SK-N-SH (cell line): ENCODE results near the gene FAM89B. TPM values are rescaled to one million over a fixed set of nuclear protein-coding genes. Genes with fewer than 3 reads are reported as not detected.

Source experiments
- CTCF ChIA-PET: fragments of 300-600, 350-600 bp; formaldehyde crosslinking; extraction: SDS; loops from one replicate; lab custom pipeline; 2021; lab: Yijun Ruan, JAX
- POLR2A ChIA-PET: fragments of 350-600 bp; sonication (Branson Sonifier 250); formaldehyde crosslinking; extraction: SDS; loops from one replicate; lab custom pipeline; 2020; ENCODE audit warnings: antibody characterized with exemption, inconsistent platforms; lab: Yijun Ruan, JAX
- DNase-seq: peaks from one replicate; pipeline ENCODE4 v3.0.0; 2012
- H2AFZ ChIP-seq: fragments of 200-600 bp; sonication (generic); 2 replicates; pipeline ENCODE4 v1.8.1; 2016; ENCODE audit warnings: antibody characterized with exemption, mild to moderate bottlenecking, low read depth
- H3F3A ChIP-seq: fragments of 200-600 bp; sonication (generic); replicated peaks from 2 replicates; pipeline ENCODE3; 2016; ENCODE audit warnings: antibody characterized with exemption, mild to moderate bottlenecking; ENCODE audit not compliant: insufficient read depth
- H3K27ac ChIP-seq, 2 experiments: fragments of 200-500 bp in 1 of 2; fragments of 200-600 bp in 1 of 2; sonication (Bioruptor generic) in 1 of 2; sonication (generic), shearing (Covaris generic) in 1 of 2; 2 replicates each; pipeline versions ENCODE4 v1.5.1 to v1.6.1; 2014 to 2016; ENCODE audit warnings: low read depth in 2 of 2, inconsistent platforms in 1 of 2, low read length in 1 of 2, mild to moderate bottlenecking in 1 of 2, mixed read lengths in 1 of 2
- H3K27me3 ChIP-seq: fragments of 200-600 bp; sonication (generic), shearing (Covaris generic); 2 replicates; pipeline ENCODE4 v1.6.1; 2016; ENCODE audit warnings: mixed run types; ENCODE audit not compliant: insufficient read depth
- H3K36me3 ChIP-seq, 2 experiments: fragments of 200-500 bp in 1 of 2; fragments of 200-600 bp in 1 of 2; sonication (Bioruptor generic) in 1 of 2; sonication (generic) in 1 of 2; replicated peaks in 1 of 2; 2 replicates each; pipeline versions ENCODE3 to v1.5.1; 2014 to 2016; ENCODE audit warnings: low read length in 1 of 2, mild to moderate bottlenecking in 1 of 2; ENCODE audit not compliant: insufficient read depth in 2 of 2, control insufficient read depth in 1 of 2
- H3K4me1 ChIP-seq, 2 experiments: fragments of 200-500 bp in 1 of 2; fragments of 200-600 bp in 1 of 2; sonication (Bioruptor generic) in 1 of 2; sonication (generic), shearing (Covaris generic) in 1 of 2; 2 replicates each; pipeline versions ENCODE4 v1.5.1 to v1.6.1; 2014 to 2016; ENCODE audit warnings: low read depth in 1 of 2, low read length in 1 of 2, mixed run types in 1 of 2; ENCODE audit not compliant: insufficient read depth in 2 of 2, control insufficient read depth in 1 of 2
- H3K4me2 ChIP-seq: fragments of 200-600 bp; sonication (generic), shearing (Covaris generic); 2 replicates; pipeline ENCODE4 v1.6.1; 2017; ENCODE audit warnings: mixed run types
- H3K4me3 ChIP-seq, 2 experiments: fragments of 200-500 bp in 1 of 2; fragments of 200-600 bp in 1 of 2; sonication (Bioruptor generic) in 1 of 2; sonication (generic), shearing (Covaris generic) in 1 of 2; 2 replicates each; pipeline versions ENCODE4 v1.5.1 to v1.8.1; 2014 to 2016; ENCODE audit warnings: low read depth in 2 of 2, inconsistent platforms in 1 of 2, low read length in 1 of 2, mild to moderate bottlenecking in 1 of 2, mixed read lengths in 1 of 2, moderate library complexity in 1 of 2
- H3K79me2 ChIP-seq: fragments of 200-600 bp; sonication (generic); 2 replicates; pipeline ENCODE4 v1.8.1; 2017; ENCODE audit warnings: mild to moderate bottlenecking; ENCODE audit not compliant: insufficient read depth
- H3K9ac ChIP-seq: fragments of 200-600 bp; sonication (generic); 2 replicates; pipeline ENCODE4 v1.6.1; 2017; ENCODE audit warnings: mixed run types
- H3K9me2 ChIP-seq: fragments of 200-600 bp; sonication (generic); 2 replicates; pipeline ENCODE4 v1.6.1; 2017; ENCODE audit warnings: mixed run types
- H3K9me3 ChIP-seq: fragments of 200-600 bp; sonication (generic); 2 replicates; pipeline ENCODE4 v1.6.1; 2017; ENCODE audit warnings: mixed run types, mild to moderate bottlenecking, moderate library complexity
- H4K20me1 ChIP-seq: fragments of 200-600 bp; sonication (generic); 2 replicates; pipeline ENCODE4 v1.6.1; 2017; ENCODE audit warnings: mild to moderate bottlenecking, mixed run types; ENCODE audit not compliant: insufficient read depth
- CHD2 ChIP-seq: fragments of 150-350 bp; IDR thresholded peaks from 2 replicates; pipeline ENCODE4 v1.6.1; 2018; ENCODE audit warnings: low read length; ENCODE audit not compliant: partially characterized antibody
- ELF1 ChIP-seq: IDR thresholded peaks from 2 replicates; pipeline ENCODE4 v1.4.0; 2012
- EZH2phosphoT487 ChIP-seq: fragments of 200-600 bp; sonication (generic); IDR thresholded peaks from 2 replicates; pipeline ENCODE4 v1.6.1; 2017; ENCODE audit warnings: low read depth, mixed run types, mild to moderate bottlenecking, antibody characterized with exemption, moderate library complexity, borderline replicate concordance
- FOSL2 ChIP-seq: IDR thresholded peaks from 2 replicates; pipeline ENCODE4 v1.4.0; 2012; ENCODE audit warnings: low read depth, mild to moderate bottlenecking, moderate library complexity, borderline replicate concordance
- FOXJ3 ChIP-seq: sonication (generic); formaldehyde crosslinking; IDR thresholded peaks from 2 replicates; pipeline ENCODE4 v1.5.1; 2020; ENCODE audit warnings: mild to moderate bottlenecking, missing genetic modification reagents
- GATA2 ChIP-seq: sonication (generic); formaldehyde crosslinking; IDR thresholded peaks from 2 replicates; pipeline ENCODE4 v1.5.0; 2020; ENCODE audit warnings: mild to moderate bottlenecking, missing genetic modification reagents
- MXI1 ChIP-seq: IDR thresholded peaks from 2 replicates; pipeline ENCODE4 v1.6.1; 2012; ENCODE audit warnings: mild to moderate bottlenecking, low read depth, low read length, improper control_type of control experiment
- RCOR1 ChIP-seq: fragments of 150-350 bp; IDR thresholded peaks from 2 replicates; pipeline ENCODE4 v1.6.1; 2017; ENCODE audit warnings: antibody characterized with exemption, low read length
- RFX5 ChIP-seq: IDR thresholded peaks from 2 replicates; pipeline ENCODE4 v1.6.1; 2012; ENCODE audit warnings: mild to moderate bottlenecking, improper control_type of control experiment, low read length
- TAF1 ChIP-seq: IDR thresholded peaks from 2 replicates; pipeline ENCODE4 v1.6.1; 2012; ENCODE audit warnings: low read depth, mild to moderate bottlenecking, low read length, moderate library complexity, borderline replicate concordance
- TCF12 ChIP-seq: IDR thresholded peaks from 2 replicates; pipeline ENCODE4 v1.4.0; 2012
- TEAD4 ChIP-seq: IDR thresholded peaks from 2 replicates; pipeline ENCODE4 v1.4.0; 2012; ENCODE audit warnings: mild to moderate bottlenecking, borderline replicate concordance; ENCODE audit not compliant: insufficient read depth
- YY1 ChIP-seq: IDR thresholded peaks from 2 replicates; pipeline ENCODE4 v1.4.0; 2012; ENCODE audit warnings: low read depth, mild to moderate bottlenecking
- WGBS: methylation state at CpG from one replicate; pipeline ENCODE4 v1.1.6; 2017; ENCODE audit warnings: low lambda C conversion rate; 5-methylcytosine and 5-hydroxymethylcytosine counted together
- polyA plus RNA-seq, 3 experiments: library from polyadenylated mRNA; depleted of rRNA; stranded (reverse); fragments of >200 nt; gene quantifications; 2 replicates each; pipeline ENCODE4 v1.2.3, GENCODE V29; 2012
- TF ChIP-seq, protein P1 (sequence below): fragments of 150-350 bp; IDR thresholded peaks from 2 replicates; pipeline ENCODE4 v1.6.1; 2016; ENCODE audit warnings: mild to moderate bottlenecking, low read depth, low read length
- TF ChIP-seq, protein P2 (sequence below): fragments of 200-600 bp; sonication (generic); IDR thresholded peaks from 2 replicates; pipeline ENCODE4 v1.6.1; 2017; ENCODE audit warnings: antibody characterized with exemption, mild to moderate bottlenecking, moderate library complexity
- TF ChIP-seq, protein P3 (sequence below): IDR thresholded peaks from 2 replicates; pipeline ENCODE4 v1.4.0; 2012; ENCODE audit warnings: low read depth, borderline replicate concordance
- TF ChIP-seq, protein P4 (sequence below): fragments of 150-350 bp; IDR thresholded peaks from 2 replicates; pipeline ENCODE4 v1.6.1; 2017; ENCODE audit warnings: antibody characterized with exemption, low read length, low read depth, borderline replicate concordance
- TF ChIP-seq, protein P5 (sequence below): IDR thresholded peaks from 2 replicates; pipeline ENCODE4; 2012

Gene FAM89B
- polyA plus RNA-seq, 1 of the 3 experiments (the other 2 are of a cell fraction): 65.3 TPM

DNA sequence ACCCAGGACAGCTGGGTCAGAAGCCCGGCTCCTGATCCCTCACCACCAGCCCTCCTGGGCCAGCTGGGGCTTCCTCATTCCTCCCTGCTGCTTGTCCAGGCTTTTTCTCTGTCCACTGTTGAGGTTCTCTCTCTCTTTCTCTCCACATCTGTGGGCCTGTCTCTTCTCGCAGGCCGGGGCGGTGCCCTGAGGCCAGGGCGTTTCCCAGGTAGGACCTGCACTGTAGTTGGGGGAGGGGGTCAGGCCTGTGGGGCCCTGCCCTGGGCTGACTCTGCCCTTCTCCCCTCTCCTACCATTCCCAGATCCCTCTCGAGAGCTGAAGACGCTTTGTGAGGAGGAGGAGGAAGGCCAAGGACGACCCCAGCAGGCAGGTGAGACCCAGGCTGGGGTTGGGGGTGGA is 8.4 kb downstream of the FAM89B start:
- 95% methylated on average over 5 of the region's 8 CpGs for WGBS
- Histone ChIP-seq H3K9me3 (no peaks in the 10 kb centered on the region), H3K27ac (no peak overlapping the region), H3K4me1 (peaks cover 14 to 20% of the 10 kb centered on the region in 2 experiments; a peak in 2 of 4 replicates), H3K4me2 (no peak overlapping the region), H3K4me3 (no peak overlapping the region), H2AFZ (no peak overlapping the region), H3K36me3 (peaks cover 11 to 40% of the 10 kb centered on the region in 2 experiments), H3K27me3 (no peaks in the 10 kb centered on the region), H3K9me2 (no peaks in the 10 kb centered on the region), H3F3A (peaks cover 21% of the 10 kb centered on the region), H3K79me2 (peaks cover 28% of the 10 kb centered on the region), H4K20me1 (peaks cover 11% of the 10 kb centered on the region; the same call in 1 of the 2 replicates), H3K9ac (no peak overlapping the region)
- TF ChIP-seq TCF12 (no peak), CHD2 (no peak), FOSL2 (no peak), RFX5 (no peak), RCOR1 (no peak), GATA2 (CRISPR knock-in tag) (no peak), MXI1 (no peak), TEAD4 (no peak), YY1 (no peak), TAF1 (no peak), EZH2phosphoT487 (no peak), ELF1 (no peak), FOXJ3 (CRISPR knock-in tag) (no peak)
- TF ChIP-seq, protein P1, sequence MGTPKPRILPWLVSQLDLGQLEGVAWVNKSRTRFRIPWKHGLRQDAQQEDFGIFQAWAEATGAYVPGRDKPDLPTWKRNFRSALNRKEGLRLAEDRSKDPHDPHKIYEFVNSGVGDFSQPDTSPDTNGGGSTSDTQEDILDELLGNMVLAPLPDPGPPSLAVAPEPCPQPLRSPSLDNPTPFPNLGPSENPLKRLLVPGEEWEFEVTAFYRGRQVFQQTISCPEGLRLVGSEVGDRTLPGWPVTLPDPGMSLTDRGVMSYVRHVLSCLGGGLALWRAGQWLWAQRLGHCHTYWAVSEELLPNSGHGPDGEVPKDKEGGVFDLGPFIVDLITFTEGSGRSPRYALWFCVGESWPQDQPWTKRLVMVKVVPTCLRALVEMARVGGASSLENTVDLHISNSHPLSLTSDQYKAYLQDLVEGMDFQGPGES: no peak
- TF ChIP-seq, protein P2, sequence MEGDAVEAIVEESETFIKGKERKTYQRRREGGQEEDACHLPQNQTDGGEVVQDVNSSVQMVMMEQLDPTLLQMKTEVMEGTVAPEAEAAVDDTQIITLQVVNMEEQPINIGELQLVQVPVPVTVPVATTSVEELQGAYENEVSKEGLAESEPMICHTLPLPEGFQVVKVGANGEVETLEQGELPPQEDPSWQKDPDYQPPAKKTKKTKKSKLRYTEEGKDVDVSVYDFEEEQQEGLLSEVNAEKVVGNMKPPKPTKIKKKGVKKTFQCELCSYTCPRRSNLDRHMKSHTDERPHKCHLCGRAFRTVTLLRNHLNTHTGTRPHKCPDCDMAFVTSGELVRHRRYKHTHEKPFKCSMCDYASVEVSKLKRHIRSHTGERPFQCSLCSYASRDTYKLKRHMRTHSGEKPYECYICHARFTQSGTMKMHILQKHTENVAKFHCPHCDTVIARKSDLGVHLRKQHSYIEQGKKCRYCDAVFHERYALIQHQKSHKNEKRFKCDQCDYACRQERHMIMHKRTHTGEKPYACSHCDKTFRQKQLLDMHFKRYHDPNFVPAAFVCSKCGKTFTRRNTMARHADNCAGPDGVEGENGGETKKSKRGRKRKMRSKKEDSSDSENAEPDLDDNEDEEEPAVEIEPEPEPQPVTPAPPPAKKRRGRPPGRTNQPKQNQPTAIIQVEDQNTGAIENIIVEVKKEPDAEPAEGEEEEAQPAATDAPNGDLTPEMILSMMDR: no peak
- TF ChIP-seq, protein P3, sequence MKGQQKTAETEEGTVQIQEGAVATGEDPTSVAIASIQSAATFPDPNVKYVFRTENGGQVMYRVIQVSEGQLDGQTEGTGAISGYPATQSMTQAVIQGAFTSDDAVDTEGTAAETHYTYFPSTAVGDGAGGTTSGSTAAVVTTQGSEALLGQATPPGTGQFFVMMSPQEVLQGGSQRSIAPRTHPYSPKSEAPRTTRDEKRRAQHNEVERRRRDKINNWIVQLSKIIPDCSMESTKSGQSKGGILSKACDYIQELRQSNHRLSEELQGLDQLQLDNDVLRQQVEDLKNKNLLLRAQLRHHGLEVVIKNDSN: no peak
- TF ChIP-seq, protein P4, sequence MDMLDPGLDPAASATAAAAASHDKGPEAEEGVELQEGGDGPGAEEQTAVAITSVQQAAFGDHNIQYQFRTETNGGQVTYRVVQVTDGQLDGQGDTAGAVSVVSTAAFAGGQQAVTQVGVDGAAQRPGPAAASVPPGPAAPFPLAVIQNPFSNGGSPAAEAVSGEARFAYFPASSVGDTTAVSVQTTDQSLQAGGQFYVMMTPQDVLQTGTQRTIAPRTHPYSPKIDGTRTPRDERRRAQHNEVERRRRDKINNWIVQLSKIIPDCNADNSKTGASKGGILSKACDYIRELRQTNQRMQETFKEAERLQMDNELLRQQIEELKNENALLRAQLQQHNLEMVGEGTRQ: no peak
- TF ChIP-seq, protein P5, sequence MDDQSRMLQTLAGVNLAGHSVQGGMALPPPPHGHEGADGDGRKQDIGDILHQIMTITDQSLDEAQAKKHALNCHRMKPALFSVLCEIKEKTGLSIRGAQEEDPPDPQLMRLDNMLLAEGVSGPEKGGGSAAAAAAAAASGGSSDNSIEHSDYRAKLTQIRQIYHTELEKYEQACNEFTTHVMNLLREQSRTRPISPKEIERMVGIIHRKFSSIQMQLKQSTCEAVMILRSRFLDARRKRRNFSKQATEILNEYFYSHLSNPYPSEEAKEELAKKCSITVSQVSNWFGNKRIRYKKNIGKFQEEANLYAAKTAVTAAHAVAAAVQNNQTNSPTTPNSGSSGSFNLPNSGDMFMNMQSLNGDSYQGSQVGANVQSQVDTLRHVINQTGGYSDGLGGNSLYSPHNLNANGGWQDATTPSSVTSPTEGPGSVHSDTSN: no peak
- ChIA-PET CTCF (interaction anchor here (3.8 to 13.3 kb wide), 2 partner anchors 8 to 10 kb away, joined by 18 to 216 read pairs; partner anchors contain the start of genes FAM89B and KCNK7), POLR2A (interaction anchor here (1.1 kb wide), 1 partner anchor 9 kb away, joined by 5 read pairs; the partner anchor contains the start of gene FAM89B)
- no peak for DNase-seq
